Nephron progenitor cell (in vitro differentiated cells): ENCODE data around the gene FXYD2.
A peak's percentile ranks its signal among the peaks of the same experiment; 100 is the strongest.

Source experiments
- DNase-seq: peaks from one replicate; pipeline ENCODE4 v3.0.0; 2021
- H3K27ac Mint-ChIP-seq: 2 replicates; pipeline ENCODE4 v1.8.0; 2021; ENCODE audit warnings: mild to moderate bottlenecking, moderate library complexity, mixed read lengths
- H3K27me3 Mint-ChIP-seq: 2 replicates; pipeline ENCODE4 v1.8.0; 2021; ENCODE audit warnings: mild to moderate bottlenecking, low read depth, mixed read lengths; ENCODE audit not compliant: poor library complexity
- H3K36me3 Mint-ChIP-seq: 2 replicates; pipeline ENCODE4 v1.8.0; 2021; ENCODE audit warnings: low read depth, mixed read lengths
- H3K4me1 Mint-ChIP-seq: 2 replicates; pipeline ENCODE4 v1.8.0; 2021; ENCODE audit warnings: mixed read lengths
- H3K4me3 Mint-ChIP-seq: 2 replicates; pipeline ENCODE4 v1.8.0; 2021; ENCODE audit warnings: mild to moderate bottlenecking, moderate library complexity, mixed read lengths
- H3K9me3 Mint-ChIP-seq: 2 replicates; pipeline ENCODE4 v1.8.0; 2021; ENCODE audit warnings: mild to moderate bottlenecking, moderate library complexity, mixed read lengths
- CTCF ChIP-seq: fragments of 200-600 bp; sonication (generic); IDR thresholded peaks from 2 replicates; pipeline ENCODE4 v1.5.0; 2021; ENCODE audit warnings: antibody characterized with exemption

FXYD2 gene

DNA sequence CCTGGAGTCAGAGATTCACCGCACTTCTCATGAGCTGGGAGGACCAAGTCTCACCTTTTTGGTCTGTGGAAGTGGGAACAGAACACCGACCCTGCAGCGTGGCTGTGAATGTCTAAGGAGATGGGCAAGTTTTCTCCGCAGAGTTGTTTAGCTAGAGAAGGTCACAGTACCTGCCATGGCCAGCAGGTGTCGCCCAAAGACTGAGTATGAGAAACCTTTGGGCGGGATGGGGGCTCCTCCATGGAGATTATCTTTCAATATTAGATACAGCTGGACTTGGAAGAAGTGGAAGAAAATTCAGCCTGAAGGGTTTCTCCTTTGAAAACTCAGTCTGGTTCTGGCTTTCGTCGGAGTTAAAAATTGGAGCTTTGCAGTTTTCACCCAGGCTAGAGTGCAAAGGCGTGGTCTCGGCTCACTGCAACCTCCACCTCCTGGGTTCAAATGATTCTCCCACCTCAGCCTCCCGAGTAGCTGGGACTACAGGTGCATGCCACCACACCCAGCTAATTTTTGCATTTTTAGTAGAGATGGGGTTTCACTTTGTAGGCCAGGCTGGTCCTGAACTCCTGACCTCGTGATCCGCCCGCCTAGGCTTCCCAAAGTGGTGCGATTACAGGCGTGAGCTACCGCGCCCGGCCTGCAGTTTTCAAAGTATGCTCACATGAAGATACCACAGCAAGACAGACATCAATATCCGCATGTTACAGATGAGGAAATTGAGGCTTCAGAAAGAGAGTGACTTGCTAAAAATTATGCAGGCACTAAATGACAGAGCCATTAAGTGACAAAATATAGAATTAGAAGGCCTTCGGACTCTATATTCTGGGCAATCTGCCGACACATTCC lies 16.8 kb downstream of the FXYD2 start:
- Mint-ChIP-seq H3K27ac (no peak overlapping the region), H3K4me3 (no peak overlapping the region), H3K36me3 (no peaks in the 10 kb centered on the region), H3K9me3 (no peaks in the 10 kb centered on the region), H3K27me3 (peaks cover 90% of the 10 kb centered on the region), H3K4me1 (peaks cover 36% of the 10 kb centered on the region)
- TF ChIP-seq CTCF: peak; percentile 88
- DNase-seq: peak; percentile 89

GRCh38 chr11:117806846-117807245 lies 17.7 kb downstream of the FXYD2 start:
- Mint-ChIP-seq H3K9me3 (no peaks in the 10 kb centered on the region), H3K27me3 (peaks cover 94% of the 10 kb centered on the region), H3K27ac (no peak overlapping the region), H3K4me3 (no peak overlapping the region), H3K4me1 (peaks cover 27% of the 10 kb centered on the region), H3K36me3 (no peaks in the 10 kb centered on the region)
- no peak for TF ChIP-seq CTCF
- DNase-seq: no peak

DNA sequence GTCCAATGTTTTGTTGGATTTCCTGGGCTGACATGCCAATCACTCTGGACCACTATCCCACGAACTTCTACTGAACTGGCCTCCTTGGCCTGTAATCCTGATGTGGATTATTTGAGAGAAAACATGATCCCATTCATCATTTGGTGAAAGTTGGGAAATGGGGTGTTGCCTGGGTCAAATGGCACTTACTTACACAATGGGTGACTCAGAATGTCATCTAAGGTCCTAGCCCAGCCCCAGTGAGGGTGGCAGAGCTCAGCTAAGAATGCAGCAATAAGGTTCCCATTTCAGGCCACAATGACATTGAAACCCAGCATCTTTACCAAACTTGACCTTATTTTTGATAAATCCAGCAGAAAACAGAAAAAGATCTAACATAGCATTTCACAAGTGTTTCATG lies 19.5 kb downstream of the FXYD2 start:
- no peak for TF ChIP-seq CTCF
- no peak overlapping the region for H3K4me3 Mint-ChIP-seq
- H3K27ac Mint-ChIP-seq: no peak overlapping the region
- H3K36me3 Mint-ChIP-seq: no peaks in the 10 kb centered on the region
- no peaks in the 10 kb centered on the region for H3K9me3 Mint-ChIP-seq
- DNase-seq: no peak
- peaks cover 11% of the 10 kb centered on the region for H3K4me1 Mint-ChIP-seq
- peaks cover 95% of the 10 kb centered on the region for H3K27me3 Mint-ChIP-seq

DNA sequence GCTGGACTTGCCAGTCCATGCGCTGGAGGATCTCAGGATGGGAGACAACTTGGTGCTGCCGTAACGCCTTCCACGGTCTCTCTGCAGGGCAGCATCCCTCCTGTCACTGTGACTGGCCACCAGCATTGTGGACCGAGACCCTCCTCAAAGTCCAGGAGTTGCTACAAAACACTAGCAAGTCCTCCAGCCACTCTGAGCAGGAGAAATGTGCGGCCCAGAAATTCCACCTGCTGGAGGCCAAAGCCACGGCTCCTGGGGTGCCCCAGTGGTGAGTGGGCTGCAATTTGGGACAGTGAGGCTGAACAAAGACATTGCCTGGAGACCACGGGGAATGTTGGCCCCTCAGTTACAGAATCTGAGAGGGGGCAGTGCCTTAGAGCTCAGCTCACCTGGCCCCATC lies 20.6 kb downstream of the FXYD2 start:
- Mint-ChIP-seq H3K27ac (no peak overlapping the region), H3K9me3 (no peaks in the 10 kb centered on the region), H3K4me1 (peaks cover 2% of the 10 kb centered on the region), H3K4me3 (no peak overlapping the region), H3K36me3 (no peaks in the 10 kb centered on the region), H3K27me3 (peaks cover 95% of the 10 kb centered on the region)
- DNase-seq: no peak
- TF ChIP-seq CTCF: no peak

DNA sequence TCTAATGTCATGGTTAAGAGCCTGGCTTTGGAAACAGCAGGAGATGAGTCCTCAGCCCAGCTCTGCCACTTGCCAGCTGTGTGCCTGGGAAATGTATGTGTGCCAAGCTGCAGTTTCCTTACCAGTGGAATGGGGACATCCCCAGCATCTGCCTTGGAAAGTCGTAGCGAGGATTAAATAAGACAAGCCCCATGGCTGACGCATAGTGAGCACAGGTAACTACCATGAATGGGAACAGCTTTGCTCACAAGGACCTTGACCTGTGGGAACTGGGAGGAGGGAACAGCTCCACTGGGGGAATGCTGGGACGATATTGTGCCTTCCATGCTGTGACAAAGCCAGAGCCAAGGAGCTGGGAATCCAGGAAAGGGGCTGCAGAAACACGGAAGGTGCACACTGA lies 24.9 kb downstream of the FXYD2 start:
- DNase-seq: no peak
- no peaks in the 10 kb centered on the region for H3K36me3 Mint-ChIP-seq
- no peak overlapping the region for H3K4me3 Mint-ChIP-seq
- H3K4me1 Mint-ChIP-seq: peaks cover 18% of the 10 kb centered on the region
- H3K27me3 Mint-ChIP-seq: peaks cover 97% of the 10 kb centered on the region
- no peak overlapping the region for H3K27ac Mint-ChIP-seq
- H3K9me3 Mint-ChIP-seq: no peaks in the 10 kb centered on the region
- TF ChIP-seq CTCF: no peak

DNA sequence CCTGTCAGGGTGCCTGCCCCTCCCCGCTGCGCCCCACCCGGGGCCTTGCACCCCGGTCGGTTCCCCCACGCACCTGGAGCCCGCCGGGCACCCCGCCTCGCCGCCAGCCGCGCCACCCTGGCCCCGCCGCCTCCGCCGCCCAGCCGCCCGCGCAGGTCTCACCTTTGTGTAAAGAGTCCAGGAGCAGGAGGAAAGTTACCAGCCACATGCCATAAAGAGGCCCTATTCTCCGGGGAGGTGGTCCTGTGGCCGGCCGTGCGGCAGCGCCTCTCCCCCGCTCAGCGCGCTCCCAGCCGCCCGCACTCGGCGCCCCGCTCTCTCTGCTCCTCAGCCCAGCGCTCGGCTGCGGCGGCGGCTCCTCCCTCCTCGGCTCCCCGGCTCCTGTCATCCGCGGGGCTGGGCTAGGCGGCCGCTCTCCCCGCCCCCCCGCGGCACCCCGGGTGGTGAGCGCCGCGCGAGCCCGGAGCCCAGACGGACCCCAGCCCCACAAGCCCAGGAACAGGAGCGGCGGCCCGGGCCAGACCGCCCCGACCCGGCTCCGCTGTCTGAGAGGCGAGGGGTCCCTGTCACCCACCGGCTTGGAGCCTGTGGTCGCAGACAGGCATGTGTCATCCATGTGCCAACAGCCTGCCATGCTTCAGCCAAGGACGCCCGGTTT lies 27.5 kb downstream of the FXYD2 start, which contains the start of gene DSCAML1:
TSS of gene DSCAML1 (minus strand) at position 345 of the 658 bp plus-strand sequence. CDS start at position 208, 137 bp downstream.
- Mint-ChIP-seq H3K4me1 (peaks cover 18% of the 10 kb centered on the region), H3K4me3 (peak within 1 kb of the TSS; percentile 71), H3K27ac (no peak within 1 kb of the TSS), H3K36me3 (no peaks in the 10 kb centered on the region), H3K27me3 (peaks cover 98% of the 10 kb centered on the region), H3K9me3 (no peaks in the 10 kb centered on the region)
- no peak for TF ChIP-seq CTCF
- peak; percentile 77 for DNase-seq
